ENCODE data around the gene TNFAIP8L2. TPM values are rescaled to one million over a fixed set of nuclear protein-coding genes. Genes with fewer than 3 reads are reported as not detected.

TNFAIP8L2 gene
- total RNA-seq, 1 donor from 2014 or later: not detected

- no peak overlapping the region for H3K4me2 ChIP-seq
- H3K27ac Mint-ChIP-seq: no peak overlapping the region
- H3F3A ChIP-seq (ENCODE audit: low read depth): peaks cover 7% of the 10 kb centered on the region
- H4K20me1 ChIP-seq (ENCODE audit: low read depth): no peaks in the 10 kb centered on the region
- H2AFZ ChIP-seq (replicated peaks): no peak overlapping the region
- no peak for DNase-seq (ENCODE audit: low spot score)
- H3K36me3 Mint-ChIP-seq: peaks cover 20% of the 10 kb centered on the region
- peak overlapping the region; percentile 41 for H3K4me3 Mint-ChIP-seq
- H3K79me2 ChIP-seq (ENCODE audit: low read depth): no peaks in the 10 kb centered on the region
- TF ChIP-seq EZH2phosphoT487 (IDR thresholded peaks at IDR 0.05) (no peak), CTCF (IDR thresholded peaks at IDR 0.05) (no peak), EZH2 (IDR thresholded peaks at IDR 0.05) (no peak)
- H3K27ac ChIP-seq: no peak overlapping the region
- H3K9me3 ChIP-seq (ENCODE audit: low read depth): no peaks in the 10 kb centered on the region
- no peaks in the 10 kb centered on the region for H3K27me3 ChIP-seq
- no peak overlapping the region for H3K9ac ChIP-seq
- peaks cover 2% of the 10 kb centered on the region for H3K4me1 Mint-ChIP-seq
- no peaks in the 10 kb centered on the region for H3K9me3 Mint-ChIP-seq
- H3K27me3 Mint-ChIP-seq (ENCODE audit: insufficient read depth, low read depth): peaks cover 3% of the 10 kb centered on the region
- no peaks in the 10 kb centered on the region for H3K4me1 ChIP-seq
- no peaks in the 10 kb centered on the region for H3K36me3 ChIP-seq
- no peak overlapping the region for H3K4me3 ChIP-seq
Observed at GRCh38 chr1:151158326-151158725, 1.9 kb downstream of the TNFAIP8L2 start.

GRCh38 chr1:151158751-151159251 is 2.4 kb downstream of the TNFAIP8L2 start:
- Mint-ChIP-seq H3K27me3 (ENCODE audit: insufficient read depth, low read depth) (peaks cover 3% of the 10 kb centered on the region), H3K4me3 (no peak overlapping the region)
- H3K4me2 ChIP-seq: no peak overlapping the region

GRCh38 chr1:151159373-151159772 is 2.9 kb downstream of the TNFAIP8L2 start:
- H3K4me3 ChIP-seq: no peak overlapping the region
- H2AFZ ChIP-seq (replicated peaks): no peak overlapping the region
- Mint-ChIP-seq H3K4me1 (peaks cover 6% of the 10 kb centered on the region), H3K27me3 (ENCODE audit: insufficient read depth, low read depth) (peaks cover 3% of the 10 kb centered on the region), H3K4me3 (no peak overlapping the region), H3K27ac (no peak overlapping the region), H3K36me3 (peaks cover 20% of the 10 kb centered on the region), H3K9me3 (no peaks in the 10 kb centered on the region)
- no peak for DNase-seq (ENCODE audit: low spot score)
- no peak for TF ChIP-seq EZH2phosphoT487 (IDR thresholded peaks at IDR 0.05)
- no peak overlapping the region for H3K27ac ChIP-seq
- no peaks in the 10 kb centered on the region for H3K27me3 ChIP-seq
- no peaks in the 10 kb centered on the region for H3K9me3 ChIP-seq (ENCODE audit: low read depth)
- peaks cover 2% of the 10 kb centered on the region for H3K4me1 ChIP-seq
- peaks cover 7% of the 10 kb centered on the region for H3F3A ChIP-seq (ENCODE audit: low read depth)
- no peak overlapping the region for H3K9ac ChIP-seq
- H3K79me2 ChIP-seq (ENCODE audit: low read depth): peaks cover 5% of the 10 kb centered on the region
- no peaks in the 10 kb centered on the region for H3K36me3 ChIP-seq
- no peak overlapping the region for H3K4me2 ChIP-seq
- H4K20me1 ChIP-seq (ENCODE audit: low read depth): no peaks in the 10 kb centered on the region

More at GRCh38 chr1:151158751-151159251, 2.4 kb downstream of the TNFAIP8L2 start:
- Histone ChIP-seq H3K4me3 (no peak overlapping the region), H3F3A (ENCODE audit: low read depth) (peaks cover 7% of the 10 kb centered on the region), H3K9ac (no peak overlapping the region), H2AFZ (replicated peaks) (no peak overlapping the region), H3K79me2 (ENCODE audit: low read depth) (no peaks in the 10 kb centered on the region), H3K9me3 (ENCODE audit: low read depth) (no peaks in the 10 kb centered on the region), H4K20me1 (ENCODE audit: low read depth) (no peaks in the 10 kb centered on the region), H3K27ac (no peak overlapping the region), H3K4me1 (no peaks in the 10 kb centered on the region), H3K36me3 (no peaks in the 10 kb centered on the region), H3K27me3 (no peaks in the 10 kb centered on the region)
- H3K9me3 Mint-ChIP-seq: no peaks in the 10 kb centered on the region
- no peak for DNase-seq (ENCODE audit: low spot score)
- peaks cover 2% of the 10 kb centered on the region for H3K4me1 Mint-ChIP-seq
- H3K27ac Mint-ChIP-seq: no peak overlapping the region
- no peak for TF ChIP-seq EZH2 (IDR thresholded peaks at IDR 0.05)
- no peak for TF ChIP-seq EZH2phosphoT487 (IDR thresholded peaks at IDR 0.05)
- TF ChIP-seq CTCF (IDR thresholded peaks at IDR 0.05): no peak
- H3K36me3 Mint-ChIP-seq: peaks cover 20% of the 10 kb centered on the region

GRCh38 chr1:151164732-151165280 is 8.4 kb downstream of the TNFAIP8L2 start:
- no peak for DNase-seq (ENCODE audit: low spot score)
- peaks cover 19% of the 10 kb centered on the region for H3K4me1 Mint-ChIP-seq
- H3K27ac ChIP-seq: no peak overlapping the region

More at GRCh38 chr1:151164732-151165280, 8.4 kb downstream of the TNFAIP8L2 start:
- Mint-ChIP-seq H3K27me3 (ENCODE audit: insufficient read depth, low read depth) (peaks cover 4% of the 10 kb centered on the region), H3K36me3 (peaks cover 19% of the 10 kb centered on the region), H3K27ac (no peak overlapping the region), H3K4me3 (peak overlapping the region; percentile 93), H3K9me3 (no peaks in the 10 kb centered on the region)
- Histone ChIP-seq H3K9ac (peak overlapping the region; percentile 59), H3K4me2 (peak overlapping the region; percentile 94), H3K4me3 (peak overlapping the region; percentile 89), H4K20me1 (ENCODE audit: low read depth) (no peaks in the 10 kb centered on the region), H3F3A (ENCODE audit: low read depth) (peaks cover 21% of the 10 kb centered on the region), H3K27me3 (no peaks in the 10 kb centered on the region), H3K9me3 (ENCODE audit: low read depth) (no peaks in the 10 kb centered on the region), H3K4me1 (peaks cover 10% of the 10 kb centered on the region), H3K79me2 (ENCODE audit: low read depth) (peaks cover 26% of the 10 kb centered on the region), H3K36me3 (no peaks in the 10 kb centered on the region), H2AFZ (replicated peaks) (peak overlapping the region; percentile 97)
- TF ChIP-seq EZH2 (IDR thresholded peaks at IDR 0.05): no peak
- no peak for TF ChIP-seq EZH2phosphoT487 (IDR thresholded peaks at IDR 0.05)
- no peak for TF ChIP-seq CTCF (IDR thresholded peaks at IDR 0.05)

Measured in neural progenitor cell (in vitro differentiated cells).